Lower leg skin (tissue), 3 donors: Measurements from ENCODE around the gene SPOCK1.

Experiments
- CTCF ChIP-seq, 3 donors: fragments of 450-650 bp; IDR thresholded peaks; one replicate each; pipeline ENCODE4 v1.5.1; 2016; ENCODE audit warnings: antibody characterized with exemption in 3 of 3, mild to moderate bottlenecking in 3 of 3, moderate library complexity in 2 of 3
- POLR2A ChIP-seq, 2 donors: fragments of 450-650 bp; IDR thresholded peaks; one replicate each; pipeline ENCODE4 v1.6.1; 2016 to 2017; ENCODE audit warnings: antibody characterized with exemption in 2 of 2, mild to moderate bottlenecking in 1 of 2, moderate library complexity in 1 of 2

- TF ChIP-seq CTCF (IDR thresholded peaks at IDR 0.05), result no peak
- no peak for TF ChIP-seq POLR2A (IDR thresholded peaks at IDR 0.05)
Observed at GRCh38 chr5:137019229-137019628, 479.9 kb downstream of the SPOCK1 start.
